Right lobe of liver (tissue), 6 donors: Measurements from ENCODE around the gene PLPPR2. TPM values are rescaled to one million over a fixed set of nuclear protein-coding genes. Genes with fewer than 3 reads are reported as not detected.

Experiments used
- ATAC-seq, 4 donors: fragments of 200-7000 bp; cut with Tn5 transposase; one replicate each; pipeline ENCODE4 v1.9.1; 2020; ENCODE audit warnings: mild to moderate bottlenecking in 4 of 4, moderate library complexity in 4 of 4
- DNase-seq, 3 donors: peaks; one replicate each; pipeline ENCODE4 v3.0.0-alpha.2; 2020
- H3K27ac ChIP-seq, 3 donors: fragments of 200-600 bp; one replicate each; pipeline ENCODE4 v1.8.0; 2022
- H3K27me3 ChIP-seq, 2 donors: fragments of 200-600 bp; one replicate each; pipeline ENCODE4 v1.8.0; 2022
- H3K36me3 ChIP-seq, 4 donors: fragments of 200-600 bp; sonication (generic) in 1 of 4; one replicate each; pipeline versions ENCODE4 v1.5.1 to v1.8.0; 2017 to 2022; ENCODE audit warnings: control low read depth in 1 of 4
- H3K4me1 ChIP-seq, 4 donors: fragments of 200-600 bp; sonication (generic) in 1 of 4; one replicate each; pipeline versions ENCODE4 v1.5.1 to v1.8.0; 2017 to 2022; ENCODE audit warnings: control low read depth in 1 of 4
- H3K4me3 ChIP-seq, 3 donors: fragments of 200-600 bp; one replicate each; pipeline ENCODE4 v1.8.0; 2022
- H3K9me3 ChIP-seq, 4 donors: fragments of 200-600 bp; sonication (generic) in 1 of 4; one replicate each; pipeline versions ENCODE4 v1.5.1 to v1.8.0; 2017 to 2022; ENCODE audit warnings: control low read depth in 1 of 4
- POLR2A ChIP-seq: fragments of 450-650 bp; IDR thresholded peaks from one replicate; pipeline ENCODE4 v1.6.1; 2017; ENCODE audit warnings: antibody characterized with exemption, mild to moderate bottlenecking
- WGBS: methylation state at CpG from one replicate; pipeline ENCODE4 v1.1.6; 2018; ENCODE audit warnings: low coverage, low lambda C conversion rate; ENCODE audit not compliant: insufficient coverage; ENCODE audit errors: missing lambda C conversion rate; 5-methylcytosine and 5-hydroxymethylcytosine counted together
- intact Hi-C, 2 donors: fragments of 100-400 bp; cut with DNase I; formaldehyde crosslinking; loops; one replicate each; pipeline versions ENCODE4 v1.11.2 to v1.14.1; 2022
- total RNA-seq, 6 experiments: library from RNA; depleted of rRNA in 2 of 6; stranded (reverse); fragments of >200 nt in 2 of 6; fragmentation: NEBNext Ultra II Directional in 3 of 6; extraction: Animal tissue kit (Norgen Biotek cat#: 25700) in 3 of 6; gene quantifications; one replicate each; pipeline versions ENCODE4 v1.1.0 to v1.2.4, GENCODE V29; 2016 to 2023
- TF ChIP-seq, protein P1 (sequence below), 4 donors: fragments of 200-600 bp in 3 of 4; fragments of 450-650 bp in 1 of 4; IDR thresholded peaks; one replicate each; pipeline versions ENCODE4 v1.5.1 to v1.8.0; 2016 to 2022; ENCODE audit warnings: antibody characterized with exemption in 4 of 4, mild to moderate bottlenecking in 2 of 4
- donor health status: DM: no; HTN: yes; CAD: no.
- donor health status: DM: no; HTN: no; CAD: no.
- donor health status: DM: no; HTN: no; CAD: no.
- donor health status: DM: no; HTN: yes; CAD: no.
- donor health status: DM: no; HTN: yes; CAD: no.

The PLPPR2 gene
- total RNA-seq, 6 experiments from 2014 or later, result 6.7 to 17.5 (median 10.2) TPM

DNA sequence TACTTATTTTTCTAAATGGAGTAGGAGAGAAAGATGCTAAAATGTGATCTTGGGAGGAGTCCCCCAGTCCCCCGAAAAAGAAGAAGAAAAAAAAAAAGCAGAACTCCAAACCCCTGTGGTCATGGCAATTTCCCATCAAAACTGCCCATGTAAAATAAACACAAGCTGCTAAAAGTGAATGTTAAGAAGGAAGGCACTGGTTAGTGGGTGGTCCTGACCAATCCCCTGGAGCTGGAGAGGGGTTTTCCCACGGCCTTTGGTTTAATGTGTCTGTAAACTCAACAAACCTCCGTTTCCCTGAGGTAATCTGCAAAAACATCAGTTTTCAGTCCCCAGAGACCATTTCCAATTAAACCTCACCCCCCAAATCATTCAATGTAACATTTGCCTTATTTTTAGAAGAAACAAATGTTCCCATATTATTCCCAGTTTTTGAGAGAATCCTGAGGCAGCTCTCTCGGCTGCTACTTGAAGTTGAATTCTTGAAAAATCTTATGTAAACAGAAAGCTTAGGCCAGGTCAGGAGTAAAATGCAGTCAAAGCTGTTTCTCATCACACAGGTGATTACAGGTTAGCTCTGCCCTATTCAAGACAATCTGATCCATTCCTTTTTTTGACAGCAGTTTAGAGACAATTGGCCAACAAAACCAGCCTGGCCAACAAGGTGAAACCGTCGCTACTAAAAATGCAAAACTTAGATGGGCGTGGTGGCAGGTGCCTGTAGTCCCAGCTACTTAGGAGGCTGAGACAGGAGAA, 32.8 kb upstream of the PLPPR2 start:
- TF ChIP-seq, protein P1, sequence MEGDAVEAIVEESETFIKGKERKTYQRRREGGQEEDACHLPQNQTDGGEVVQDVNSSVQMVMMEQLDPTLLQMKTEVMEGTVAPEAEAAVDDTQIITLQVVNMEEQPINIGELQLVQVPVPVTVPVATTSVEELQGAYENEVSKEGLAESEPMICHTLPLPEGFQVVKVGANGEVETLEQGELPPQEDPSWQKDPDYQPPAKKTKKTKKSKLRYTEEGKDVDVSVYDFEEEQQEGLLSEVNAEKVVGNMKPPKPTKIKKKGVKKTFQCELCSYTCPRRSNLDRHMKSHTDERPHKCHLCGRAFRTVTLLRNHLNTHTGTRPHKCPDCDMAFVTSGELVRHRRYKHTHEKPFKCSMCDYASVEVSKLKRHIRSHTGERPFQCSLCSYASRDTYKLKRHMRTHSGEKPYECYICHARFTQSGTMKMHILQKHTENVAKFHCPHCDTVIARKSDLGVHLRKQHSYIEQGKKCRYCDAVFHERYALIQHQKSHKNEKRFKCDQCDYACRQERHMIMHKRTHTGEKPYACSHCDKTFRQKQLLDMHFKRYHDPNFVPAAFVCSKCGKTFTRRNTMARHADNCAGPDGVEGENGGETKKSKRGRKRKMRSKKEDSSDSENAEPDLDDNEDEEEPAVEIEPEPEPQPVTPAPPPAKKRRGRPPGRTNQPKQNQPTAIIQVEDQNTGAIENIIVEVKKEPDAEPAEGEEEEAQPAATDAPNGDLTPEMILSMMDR (IDR thresholded peaks at IDR 0.05), result no peak
- no peak for TF ChIP-seq POLR2A
- no peak for DNase-seq
- peaks cover 0 to 4% (median 0%) of the 10 kb centered on the region in 4 donors for H3K36me3 ChIP-seq
- peaks cover 0 to 12% (median 5%) of the 10 kb centered on the region in 4 donors for H3K4me1 ChIP-seq
- intact Hi-C loops, result no loop called here
- WGBS, result 63% methylated on average over 7 of the region's 7 CpGs
- no peak for ATAC-seq
- H3K27me3 ChIP-seq, result no peaks in the 10 kb centered on the region
- no peak overlapping the region for H3K4me3 ChIP-seq
- H3K9me3 ChIP-seq, result no peaks in the 10 kb centered on the region
- no peak overlapping the region for H3K27ac ChIP-seq

DNA sequence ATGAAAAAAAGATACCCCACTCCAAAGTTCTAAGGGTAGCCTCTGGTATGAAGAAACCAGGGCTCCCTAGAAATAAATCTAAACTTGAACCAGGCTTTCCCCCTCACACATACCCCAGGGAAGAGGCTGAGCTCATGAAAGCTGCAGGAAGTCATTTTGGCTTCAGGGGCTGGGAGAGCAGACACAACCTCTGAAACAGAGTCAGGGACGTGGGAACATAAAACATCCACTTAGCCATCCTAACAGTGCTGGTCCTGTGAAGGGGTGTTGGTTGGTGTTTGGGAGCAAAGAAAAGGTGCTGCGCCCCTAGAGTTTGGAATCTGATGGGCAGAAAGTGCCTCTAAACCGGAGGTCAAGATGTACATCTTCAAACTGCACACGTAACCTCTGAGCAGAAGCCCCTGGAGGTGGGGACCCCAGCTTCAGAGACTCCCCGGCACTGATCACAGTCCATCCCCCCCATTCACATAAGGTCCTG, 31.6 kb upstream of the PLPPR2 start:
- DNase-seq (no peak), ATAC-seq (peak in 1 of 4 donors; percentile 9)
- Histone ChIP-seq H3K27me3 (no peaks in the 10 kb centered on the region), H3K4me3 (no peak overlapping the region), H3K27ac (peak overlapping the region in 2 of 3 donors; percentile 59 to 67), H3K9me3 (no peaks in the 10 kb centered on the region), H3K36me3 (peaks cover 0 to 4% (median 0%) of the 10 kb centered on the region in 4 donors), H3K4me1 (peaks cover 0 to 12% (median 5%) of the 10 kb centered on the region in 4 donors)
- intact Hi-C loops, result no loop called here
- peak; percentile 4 for TF ChIP-seq POLR2A
- TF ChIP-seq, protein P1 (IDR thresholded peaks at IDR 0.05), result no peak
- WGBS, result 58% methylated on average over 2 of the region's 5 CpGs

DNA sequence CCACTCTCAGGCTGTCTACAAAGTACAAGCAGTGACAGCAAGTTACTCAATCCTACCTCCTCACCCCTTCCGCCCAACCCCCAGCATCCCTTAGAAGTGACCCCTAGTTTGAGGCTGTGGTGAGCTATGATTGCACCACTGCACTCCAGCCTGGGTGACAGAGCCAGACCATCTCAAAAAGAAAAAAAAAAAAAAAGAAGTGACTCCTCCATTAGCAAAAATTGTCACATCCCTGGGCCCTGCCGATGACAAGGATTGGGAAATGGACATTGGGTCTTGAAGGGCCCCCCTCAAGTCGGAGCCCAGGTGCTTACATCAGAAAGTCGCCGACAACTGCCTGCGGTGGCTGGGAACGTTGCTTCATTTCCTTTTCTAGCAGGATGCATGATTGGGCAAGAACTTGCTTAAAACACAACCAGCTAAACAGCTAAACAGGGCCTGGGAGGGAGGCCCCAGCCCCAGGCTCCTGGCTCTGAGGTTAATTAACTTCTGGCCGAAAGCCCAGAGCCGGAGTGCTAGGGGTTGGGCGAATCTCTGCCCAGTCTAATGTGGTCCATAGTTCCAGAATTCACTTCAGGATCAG, 31.1 kb upstream of the PLPPR2 start:
- peak; percentile 73 to 85 (median 84) for DNase-seq
- no peaks in the 10 kb centered on the region for H3K9me3 ChIP-seq

DNA sequence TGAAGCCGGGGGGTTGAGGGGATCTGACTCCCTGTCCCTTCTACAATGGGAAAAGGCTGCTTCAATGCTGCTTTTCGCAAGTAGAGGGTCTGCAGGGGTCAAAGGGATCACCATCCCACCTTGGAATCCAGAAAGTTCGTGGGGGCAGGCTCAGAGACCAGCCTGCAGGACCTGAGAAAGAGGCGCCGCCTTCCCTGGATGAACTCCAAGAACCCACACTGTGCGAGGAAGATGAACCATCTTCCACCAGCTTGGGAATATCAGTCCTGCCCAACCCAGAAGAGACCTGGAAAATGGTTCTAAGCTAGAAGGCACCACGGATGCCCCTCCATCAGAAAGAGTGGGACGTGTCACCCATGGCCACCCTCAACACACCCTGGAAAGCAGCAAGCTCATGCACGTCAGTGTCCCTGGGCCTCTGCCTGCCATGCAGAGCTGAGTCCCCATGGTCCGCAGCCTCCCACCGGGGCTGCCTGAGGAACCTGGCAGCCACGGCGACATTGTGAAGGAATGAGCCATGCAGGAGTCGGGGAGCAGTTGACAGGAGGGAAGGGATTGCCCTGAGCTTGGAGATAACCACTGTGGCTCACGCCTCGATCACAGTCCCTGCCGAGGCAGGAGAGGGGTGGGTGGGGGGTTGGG, 30.4 kb upstream of the PLPPR2 start:
- intact Hi-C loops, result no loop called here
- WGBS, result 81% methylated on average over 8 of the region's 17 CpGs
- peak overlapping the region; percentile 26 to 67 (median 29) for H3K27ac ChIP-seq
- TF ChIP-seq, protein P1 (IDR thresholded peaks at IDR 0.05), result no peak
- no peak for TF ChIP-seq POLR2A
- no peaks in the 10 kb centered on the region for H3K27me3 ChIP-seq
- H3K36me3 ChIP-seq, result peaks cover 0 to 4% (median 0%) of the 10 kb centered on the region in 4 donors
- DNase-seq, result no peak
- H3K4me3 ChIP-seq, result no peak overlapping the region
- no peaks in the 10 kb centered on the region for H3K9me3 ChIP-seq
- peak in 1 of 4 donors; percentile 2 for ATAC-seq
- H3K4me1 ChIP-seq, result peaks cover 0 to 12% (median 5%) of the 10 kb centered on the region in 4 donors

More for the DNA sequence above, 31.1 kb upstream of the PLPPR2 start:
- peak; percentile 5 for TF ChIP-seq POLR2A
- TF ChIP-seq, protein P1 (IDR thresholded peaks at IDR 0.05), result no peak
- Histone ChIP-seq H3K4me3 (peak overlapping the region in 1 of 3 donors; percentile 29), H3K4me1 (peaks cover 0 to 12% (median 5%) of the 10 kb centered on the region in 4 donors), H3K27me3 (no peaks in the 10 kb centered on the region), H3K36me3 (peaks cover 0 to 4% (median 0%) of the 10 kb centered on the region in 4 donors), H3K27ac (peak overlapping the region; percentile 26 to 67 (median 59))
- WGBS, result 0% methylated on average over 10 of the region's 10 CpGs
- intact Hi-C loops, result no loop called here
- peak; percentile 91 to 94 (median 94) for ATAC-seq
